ENCODE results near the gene MARCKS. TPM values are rescaled to one million over a fixed set of nuclear protein-coding genes. Genes with fewer than 3 reads are reported as not detected.

The MARCKS gene
- total and polyA plus RNA-seq, 2 of the 13 experiments (the other 11 are each of a cell fraction or from before 2014, with no cell fraction given), result 30.5 to 39.5 TPM

DNA sequence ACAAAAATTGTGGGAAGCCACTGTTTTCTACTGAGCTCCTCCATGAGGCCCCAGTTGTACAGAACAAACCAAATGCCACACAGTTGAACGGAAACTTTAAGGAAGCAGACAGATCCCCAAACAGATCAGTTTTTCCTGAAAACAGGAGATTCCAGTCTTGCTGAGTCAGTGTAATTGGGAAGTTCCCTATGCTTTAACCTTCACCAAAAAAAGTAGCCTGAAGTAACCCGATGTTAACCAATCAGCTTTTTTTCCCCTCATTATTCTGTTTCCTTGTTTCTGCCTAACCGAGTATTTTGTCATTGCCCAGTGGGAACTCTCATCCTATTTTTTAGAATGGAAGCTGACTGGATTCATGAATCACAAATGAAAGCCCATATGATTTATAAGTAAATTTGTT, 36.7 kb downstream of the MARCKS start:
- BruUV-seq (replicated peaks), result no TSS peak
- intact Hi-C loops (cut with micrococcal nuclease; ENCODE audit: unreplicated experiment), result no loop called here
- no peaks in the 10 kb centered on the region for H4K20me1 ChIP-seq (ENCODE audit: insufficient read depth, low read length)
- POLR2A ChIA-PET, result no interaction called here
- no peaks in the 10 kb centered on the region for H3K36me3 ChIP-seq (replicated peaks in 1 of 2; ENCODE audit: control insufficient read depth in 1 of 2, insufficient read depth in 2 of 2, low read length in 2 of 2)
- no peak for ATAC-seq
- no peak for DNase-seq (ENCODE audit: low spot score)
- no peaks in the 10 kb centered on the region for H3K27me3 ChIP-seq (ENCODE audit: control insufficient read depth in 1 of 2, insufficient read depth in 2 of 2, low read length in 2 of 2)
- CTCF ChIA-PET (ENCODE audit: low intra/inter-chr PET ratio, low total read pairs), result no interaction called here
- TF ChIP-seq, protein P1, sequence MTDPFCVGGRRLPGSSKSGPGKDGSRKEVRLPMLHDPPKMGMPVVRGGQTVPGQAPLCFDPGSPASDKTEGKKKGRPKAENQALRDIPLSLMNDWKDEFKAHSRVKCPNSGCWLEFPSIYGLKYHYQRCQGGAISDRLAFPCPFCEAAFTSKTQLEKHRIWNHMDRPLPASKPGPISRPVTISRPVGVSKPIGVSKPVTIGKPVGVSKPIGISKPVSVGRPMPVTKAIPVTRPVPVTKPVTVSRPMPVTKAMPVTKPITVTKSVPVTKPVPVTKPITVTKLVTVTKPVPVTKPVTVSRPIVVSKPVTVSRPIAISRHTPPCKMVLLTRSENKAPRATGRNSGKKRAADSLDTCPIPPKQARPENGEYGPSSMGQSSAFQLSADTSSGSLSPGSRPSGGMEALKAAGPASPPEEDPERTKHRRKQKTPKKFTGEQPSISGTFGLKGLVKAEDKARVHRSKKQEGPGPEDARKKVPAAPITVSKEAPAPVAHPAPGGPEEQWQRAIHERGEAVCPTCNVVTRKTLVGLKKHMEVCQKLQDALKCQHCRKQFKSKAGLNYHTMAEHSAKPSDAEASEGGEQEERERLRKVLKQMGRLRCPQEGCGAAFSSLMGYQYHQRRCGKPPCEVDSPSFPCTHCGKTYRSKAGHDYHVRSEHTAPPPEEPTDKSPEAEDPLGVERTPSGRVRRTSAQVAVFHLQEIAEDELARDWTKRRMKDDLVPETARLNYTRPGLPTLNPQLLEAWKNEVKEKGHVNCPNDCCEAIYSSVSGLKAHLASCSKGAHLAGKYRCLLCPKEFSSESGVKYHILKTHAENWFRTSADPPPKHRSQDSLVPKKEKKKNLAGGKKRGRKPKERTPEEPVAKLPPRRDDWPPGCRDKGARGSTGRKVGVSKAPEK (CRISPR knock-in tag; IDR thresholded peaks at IDR 0.05; ENCODE audit: borderline replicate concordance), result no peak
- no peak for TF ChIP-seq BRD4 (CRISPR knock-in tag; IDR thresholded peaks at IDR 0.05)
- TF ChIP-seq ZBTB3 (CRISPR knock-in tag; IDR thresholded peaks at IDR 0.05; ENCODE audit: borderline replicate concordance, low read depth), result no peak
- no peak for TF ChIP-seq ZNF879 (CRISPR knock-in tag; IDR thresholded peaks at IDR 0.05)
- no peak for TF ChIP-seq ZNF83 (CRISPR knock-in tag; IDR thresholded peaks at IDR 0.05; ENCODE audit: borderline replicate concordance)
- no peak for TF ChIP-seq ZNF776 (CRISPR knock-in tag; IDR thresholded peaks at IDR 0.05)
- no peak for TF ChIP-seq ZNF772 (CRISPR knock-in tag; IDR thresholded peaks at IDR 0.05)
- no peak for TF ChIP-seq ZFP36 (IDR thresholded peaks at IDR 0.05; ENCODE audit: borderline replicate concordance, low read depth, low read length, partially characterized antibody)
- TF ChIP-seq ZNF614 (CRISPR knock-in tag; IDR thresholded peaks at IDR 0.05; ENCODE audit: borderline replicate concordance), result no peak
- TF ChIP-seq MAFF (IDR thresholded peaks at IDR 0.05; ENCODE audit: low read depth, low read length), result peak; percentile 45; the same call in 1 of the 2 replicates
- TF ChIP-seq, protein P2, sequence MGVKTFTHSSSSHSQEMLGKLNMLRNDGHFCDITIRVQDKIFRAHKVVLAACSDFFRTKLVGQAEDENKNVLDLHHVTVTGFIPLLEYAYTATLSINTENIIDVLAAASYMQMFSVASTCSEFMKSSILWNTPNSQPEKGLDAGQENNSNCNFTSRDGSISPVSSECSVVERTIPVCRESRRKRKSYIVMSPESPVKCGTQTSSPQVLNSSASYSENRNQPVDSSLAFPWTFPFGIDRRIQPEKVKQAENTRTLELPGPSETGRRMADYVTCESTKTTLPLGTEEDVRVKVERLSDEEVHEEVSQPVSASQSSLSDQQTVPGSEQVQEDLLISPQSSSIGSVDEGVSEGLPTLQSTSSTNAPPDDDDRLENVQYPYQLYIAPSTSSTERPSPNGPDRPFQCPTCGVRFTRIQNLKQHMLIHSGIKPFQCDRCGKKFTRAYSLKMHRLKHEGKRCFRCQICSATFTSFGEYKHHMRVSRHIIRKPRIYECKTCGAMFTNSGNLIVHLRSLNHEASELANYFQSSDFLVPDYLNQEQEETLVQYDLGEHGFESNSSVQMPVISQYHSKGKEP (CRISPR knock-in tag; IDR thresholded peaks at IDR 0.05), result no peak
- no peak for TF ChIP-seq ZSCAN25 (CRISPR knock-in tag; IDR thresholded peaks at IDR 0.05)
- peak; percentile 48 to 71; a peak in 2 of 4 replicates for TF ChIP-seq MAFK (conservative IDR thresholded peaks at IDR 0.05 in 1 of 2, IDR thresholded peaks at IDR 0.05 in 1 of 2; ENCODE audit: low read length in 2 of 2)
- TF ChIP-seq KLF9 (CRISPR knock-in tag; IDR thresholded peaks at IDR 0.05; ENCODE audit: low read depth), result no peak
- no peak for TF ChIP-seq ZNF143 (CRISPR knock-in tag; IDR thresholded peaks at IDR 0.05)
- TF ChIP-seq ZC3H13 (CRISPR knock-in tag; IDR thresholded peaks at IDR 0.05), result no peak
- H3K79me2 ChIP-seq (ENCODE audit: insufficient read depth, low read length), result no peaks in the 10 kb centered on the region
- no peak overlapping the region for H3K9ac ChIP-seq (ENCODE audit: insufficient read depth, low read depth, low read length)
- no peak overlapping the region for H2AFZ ChIP-seq (ENCODE audit: low read length)
- H3K4me1 ChIP-seq (ENCODE audit: insufficient read depth, low read length), result no peaks in the 10 kb centered on the region
- H3K4me3 ChIP-seq (replicated peaks in 1 of 3; ENCODE audit: insufficient read depth in 1 of 3, low read depth in 2 of 3, low read length in 3 of 3), result no peak overlapping the region
- H3K9me3 ChIP-seq (ENCODE audit: low read length), result no peaks in the 10 kb centered on the region
- H3K27ac ChIP-seq (ENCODE audit: extremely low read length, insufficient read depth, low read length), result no peak overlapping the region
- H3K4me2 ChIP-seq (ENCODE audit: low read depth, low read length), result no peak overlapping the region
- in situ Hi-C loops (cut with HindIII; ENCODE audit: extremely low pct_ligation_motif_present, low pct_unique_long_range_greater_than_20kb), result no loop called here
- FAIRE-seq, result no peak
- whole genome bisulfite sequencing (ENCODE audit: low lambda C conversion rate), result 55% methylated on average over 3 of the region's 3 CpGs
